Dendritic cell treated with granulocyte-macrophage colony-stimulating factor and Interleukin-4, amounts not matched to agents 40 ng/mL and 50 ng/mL, for 4 days (primary cell): ENCODE measurements around the gene CD14.
"Not testable (repeated sequence)": the region's sequence is repeated elsewhere in the genome, so short reads cannot be mapped to it uniquely, and the experiment has no call there.

Source experiments
- H3K27ac Mint-ChIP-seq: one replicate; pipeline ENCODE4 v1.8.0; 2022; ENCODE audit warnings: mild to moderate bottlenecking, mixed read lengths
- H3K27me3 Mint-ChIP-seq: one replicate; pipeline ENCODE4 v1.8.0; 2022; ENCODE audit warnings: mild to moderate bottlenecking, mixed read lengths
- H3K36me3 Mint-ChIP-seq: one replicate; pipeline ENCODE4 v1.8.0; 2022; ENCODE audit warnings: low read depth, mixed read lengths
- H3K4me1 Mint-ChIP-seq: one replicate; pipeline ENCODE4 v1.8.0; 2022; ENCODE audit warnings: low read depth, mixed read lengths
- H3K4me3 Mint-ChIP-seq: one replicate; pipeline ENCODE4 v1.8.0; 2022; ENCODE audit warnings: mild to moderate bottlenecking, moderate library complexity, mixed read lengths
- H3K9me3 Mint-ChIP-seq: one replicate; pipeline ENCODE4 v1.8.0; 2022; ENCODE audit warnings: mixed read lengths
- intact Hi-C: fragments of 100-400 bp; cut with micrococcal nuclease; formaldehyde crosslinking; loops from one replicate; pipeline ENCODE4 v1.15.0; 2022

The CD14 gene

DNA sequence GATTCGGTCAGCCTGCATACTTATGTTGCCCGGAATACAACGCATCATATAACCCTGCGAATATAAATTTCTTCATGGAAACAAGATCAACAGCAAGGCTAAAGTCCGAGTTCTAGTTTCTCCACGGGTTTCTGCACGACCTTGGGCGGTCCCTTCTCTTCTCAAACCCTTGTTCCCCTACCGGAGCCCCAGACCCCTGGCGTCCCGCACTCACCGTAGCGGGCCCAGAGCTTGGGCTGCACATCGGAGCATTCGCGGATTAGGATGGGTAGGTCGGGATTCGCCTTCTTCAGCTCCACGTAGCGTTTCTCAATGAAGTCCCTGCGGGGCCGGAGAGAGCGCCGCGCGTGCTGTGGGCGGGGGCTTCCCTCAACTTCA, 14.1 kb upstream of the CD14 start:
- peaks cover 29% of the 10 kb centered on the region for H3K4me1 Mint-ChIP-seq
- H3K27me3 Mint-ChIP-seq: no peaks in the 10 kb centered on the region
- H3K36me3 Mint-ChIP-seq: peaks cover 94% of the 10 kb centered on the region
- peak overlapping the region; percentile 97 for H3K27ac Mint-ChIP-seq
- H3K4me3 Mint-ChIP-seq: peak overlapping the region; percentile 95
- intact Hi-C loops: loop anchor here (1.0 to 5.0 kb wide), 3 partner anchors 8 to 45 kb away; partner anchors contain the start of genes HARS1, HARS2, TMCO6 and WDR55
- no peaks in the 10 kb centered on the region for H3K9me3 Mint-ChIP-seq

DNA sequence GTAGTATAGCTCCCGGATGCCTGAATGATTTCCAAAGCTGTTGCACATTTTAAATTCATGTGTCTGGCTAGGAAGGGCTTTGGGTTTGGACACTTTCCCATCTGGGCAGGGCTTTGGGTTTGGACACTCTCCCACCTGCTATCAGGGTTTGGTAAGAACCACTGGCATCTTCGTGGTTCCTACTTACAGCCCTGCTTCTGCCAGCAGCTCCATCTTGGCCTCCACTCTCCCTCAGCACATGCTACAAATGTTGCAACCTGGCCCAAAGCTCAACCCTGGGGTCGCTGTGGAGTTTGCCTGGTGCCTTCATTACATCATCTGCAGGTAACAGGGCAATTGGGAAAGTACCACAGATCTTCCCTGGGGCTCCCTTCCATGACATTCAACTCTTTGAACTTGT, 9.7 kb upstream of the CD14 start:
- peaks cover 58% of the 10 kb centered on the region for H3K4me1 Mint-ChIP-seq
- no peaks in the 10 kb centered on the region for H3K9me3 Mint-ChIP-seq
- intact Hi-C loops: no loop called here
- peaks cover 66% of the 10 kb centered on the region for H3K36me3 Mint-ChIP-seq
- H3K27ac Mint-ChIP-seq: peak overlapping the region; percentile 8
- no peak overlapping the region for H3K4me3 Mint-ChIP-seq
- H3K27me3 Mint-ChIP-seq: no peaks in the 10 kb centered on the region

GRCh38 chr5:140641716-140642115, 8.7 kb upstream of the CD14 start:
- Mint-ChIP-seq H3K4me3 (no peak overlapping the region), H3K27ac (no peak overlapping the region), H3K36me3 (peaks cover 58% of the 10 kb centered on the region), H3K4me1 (peaks cover 66% of the 10 kb centered on the region), H3K9me3 (no peaks in the 10 kb centered on the region), H3K27me3 (no peaks in the 10 kb centered on the region)
- intact Hi-C loops: no loop called here

DNA sequence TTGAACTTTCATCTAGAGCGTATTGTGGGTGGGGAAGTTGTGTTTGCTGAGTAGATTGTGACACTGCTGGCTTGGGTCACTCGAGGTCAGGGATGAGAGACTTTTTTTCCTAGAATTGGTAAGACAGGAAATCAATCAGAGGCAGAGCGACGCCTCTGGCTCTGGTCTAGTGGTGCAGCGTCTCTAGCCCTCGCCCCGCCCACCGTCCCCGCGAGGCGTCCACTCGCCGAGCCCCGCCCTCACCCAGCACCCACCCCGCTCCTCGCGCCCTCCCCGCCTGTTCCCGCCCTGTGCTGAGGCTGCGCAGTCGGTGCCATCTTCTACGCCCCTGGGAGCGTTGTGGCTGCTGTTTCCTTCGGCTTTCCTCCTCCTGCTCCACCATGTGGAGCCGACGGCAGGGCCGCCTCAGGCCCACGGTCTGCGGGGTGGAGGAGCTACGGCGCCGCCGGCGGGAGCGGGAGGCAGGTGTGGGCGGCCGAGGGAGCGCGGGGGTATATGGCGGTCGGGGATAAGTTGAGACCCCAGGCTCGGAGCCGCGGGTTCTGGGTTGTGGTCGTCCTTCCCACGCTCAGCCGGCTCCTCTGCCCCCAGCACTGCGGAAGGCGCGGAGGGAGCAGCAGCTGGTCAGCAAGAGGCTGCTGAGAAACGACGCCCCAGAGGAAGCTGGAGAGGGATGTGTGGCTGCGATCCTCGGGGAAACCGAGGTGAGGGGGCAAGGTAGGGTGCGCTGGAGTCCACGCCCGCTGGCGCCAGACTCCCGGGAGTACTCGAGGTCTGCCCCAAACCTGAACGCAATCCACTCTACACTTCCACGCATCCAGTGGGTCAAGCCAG, 6.4 kb upstream of the CD14 start, which contains the start of gene TMCO6:
TSS of gene TMCO6 (plus strand) at position 304 of the 834 bp plus-strand sequence. CDS start at position 381, 77 bp downstream.
- peak within 1 kb of the TSS; percentile 82 for H3K4me3 Mint-ChIP-seq
- H3K27ac Mint-ChIP-seq: peak within 1 kb of the TSS; percentile 83
- peaks cover 56% of the 10 kb centered on the region for H3K4me1 Mint-ChIP-seq
- no peaks in the 10 kb centered on the region for H3K9me3 Mint-ChIP-seq
- H3K27me3 Mint-ChIP-seq: no peaks in the 10 kb centered on the region
- intact Hi-C loops: loop anchor here (1.0 to 2.0 kb wide), 4 partner anchors 8 to 91 kb away; partner anchors contain the start of genes APBB3, IK, NDUFA2 and SLC35A4
- peaks cover 36% of the 10 kb centered on the region for H3K36me3 Mint-ChIP-seq

- H3K9me3 Mint-ChIP-seq, H3K27me3 Mint-ChIP-seq: not testable (repeated sequence)
- peak overlapping the region; percentile 82 for H3K4me3 Mint-ChIP-seq
- H3K36me3 Mint-ChIP-seq: peaks cover 31% of the 10 kb centered on the region
- peaks cover 61% of the 10 kb centered on the region for H3K4me1 Mint-ChIP-seq
- peak overlapping the region; percentile 83 for H3K27ac Mint-ChIP-seq
- intact Hi-C loops: loop anchor here (1.0 to 2.0 kb wide), 4 partner anchors 8 to 90 kb away; partner anchors contain the start of genes APBB3, IK, NDUFA2 and SLC35A4
These were observed 5.8 kb upstream of the CD14 start for GRCh38 chr5:140638898-140639147.

DNA sequence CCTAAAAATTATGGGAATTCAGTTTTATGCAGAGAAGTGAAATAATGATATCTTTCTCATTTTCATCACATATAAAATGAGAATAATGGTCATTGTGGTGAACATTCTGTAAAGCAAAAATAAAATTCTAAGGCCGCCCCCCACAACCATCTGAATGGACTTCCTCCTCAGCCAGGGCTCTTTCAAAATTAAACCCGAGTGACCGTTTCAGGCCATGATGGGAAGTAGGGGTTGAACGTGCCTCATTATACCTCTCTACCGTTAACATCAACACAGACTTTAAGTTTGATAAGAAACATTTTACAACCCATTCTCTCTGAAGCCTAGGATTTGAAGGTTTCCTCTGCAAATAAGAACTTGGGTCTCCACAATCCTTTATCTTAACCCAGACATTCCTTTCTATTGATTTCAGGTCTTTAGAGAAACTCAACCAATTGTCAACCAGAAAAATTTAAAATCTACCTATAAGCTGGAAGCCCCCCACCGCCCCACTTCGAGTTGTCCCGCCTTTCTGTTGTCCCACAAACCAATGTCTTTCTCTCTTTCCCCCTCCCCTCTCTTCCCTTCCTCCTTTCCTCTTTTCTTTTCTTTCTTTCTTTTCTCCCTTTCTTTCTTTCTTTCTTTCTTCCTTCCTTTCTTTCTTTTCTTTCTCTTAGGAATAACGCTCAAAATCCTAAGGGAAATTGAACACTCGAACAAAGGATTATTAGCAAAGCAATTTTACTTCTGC, 4.6 kb upstream of the CD14 start:
- no peak overlapping the region for H3K4me3 Mint-ChIP-seq
- peak overlapping the region; percentile 83 for H3K27ac Mint-ChIP-seq
- no peaks in the 10 kb centered on the region for H3K9me3 Mint-ChIP-seq
- intact Hi-C loops: loop anchor here (2.0 kb wide), 3 partner anchors 27 to 89 kb away; partner anchors contain the start of genes APBB3, SLC35A4 and WDR55
- peaks cover 26% of the 10 kb centered on the region for H3K36me3 Mint-ChIP-seq
- H3K4me1 Mint-ChIP-seq: peaks cover 69% of the 10 kb centered on the region
- no peaks in the 10 kb centered on the region for H3K27me3 Mint-ChIP-seq

DNA sequence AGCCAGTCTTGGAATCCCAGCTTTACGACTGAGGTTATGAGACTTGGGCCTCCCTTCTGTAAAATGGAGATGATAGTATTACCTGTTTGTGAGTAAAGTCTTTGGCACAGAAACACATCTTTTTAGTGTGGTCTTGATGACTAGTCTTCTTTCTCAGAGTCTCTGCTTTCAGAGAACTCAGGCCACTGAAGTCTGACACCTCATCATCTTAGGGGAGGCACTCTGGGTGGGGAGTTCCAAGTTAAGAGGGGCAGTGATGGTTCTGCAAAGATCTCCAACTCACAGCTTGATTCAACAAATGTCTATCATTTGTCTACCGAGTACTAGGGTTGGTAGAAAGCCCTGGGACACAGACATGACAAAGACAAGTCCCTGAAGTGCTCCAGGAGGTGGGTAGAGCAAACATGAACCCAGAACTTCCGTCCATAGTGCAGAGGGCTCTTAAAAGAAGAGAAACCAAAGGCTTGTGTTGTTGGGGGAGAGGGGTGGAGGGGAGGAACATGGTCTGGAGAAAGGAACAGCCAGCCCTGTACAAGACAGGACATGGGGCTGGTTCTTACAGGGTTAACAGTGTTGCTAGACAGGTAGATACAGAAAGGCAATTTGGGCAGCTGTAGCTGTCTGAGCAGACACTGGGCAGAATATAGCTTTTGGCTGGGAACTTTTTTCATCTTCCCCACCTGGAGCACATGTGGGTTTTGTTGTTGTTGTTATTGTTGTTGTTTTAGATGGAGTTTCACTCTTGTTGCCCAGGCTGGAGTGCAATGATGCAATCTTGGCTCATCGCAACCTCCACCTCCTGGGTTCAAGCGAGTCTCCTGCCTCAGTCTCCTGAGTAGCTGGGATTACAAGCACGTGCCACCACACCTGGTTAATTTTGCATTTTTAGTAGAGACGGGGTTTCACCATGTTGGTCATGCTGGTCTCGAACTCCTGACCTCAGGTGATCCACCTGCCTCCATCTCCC, 2.6 kb upstream of the CD14 start:
- H3K4me3 Mint-ChIP-seq: no peak overlapping the region
- no peaks in the 10 kb centered on the region for H3K27me3 Mint-ChIP-seq
- peaks cover 66% of the 10 kb centered on the region for H3K4me1 Mint-ChIP-seq
- peaks cover 26% of the 10 kb centered on the region for H3K36me3 Mint-ChIP-seq
- peak overlapping the region; percentile 84 for H3K27ac Mint-ChIP-seq
- no peaks in the 10 kb centered on the region for H3K9me3 Mint-ChIP-seq
- intact Hi-C loops: loop anchor here (1.0 kb wide), 1 partner anchor 60 kb away; no protein-coding TSS in a partner anchor

DNA sequence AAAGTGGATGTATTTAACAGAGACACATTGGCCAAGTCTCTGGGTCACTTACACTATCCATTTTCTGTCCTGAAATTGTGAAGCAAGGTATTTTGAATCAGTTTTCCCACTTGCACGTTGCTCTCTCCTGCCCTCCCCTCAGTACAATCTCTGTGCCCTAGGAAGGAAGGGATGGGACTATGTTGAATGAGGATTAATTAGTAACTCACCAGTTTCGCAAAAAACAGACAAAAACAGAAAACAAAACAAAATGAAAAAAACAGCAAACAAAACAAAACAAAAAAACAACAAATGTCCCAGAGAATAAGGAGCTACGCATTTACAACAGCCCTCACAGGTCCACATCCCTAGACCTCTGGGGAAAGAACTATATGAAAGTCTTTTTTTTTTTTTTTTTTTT, 1.1 kb upstream of the CD14 start:
- H3K4me3 Mint-ChIP-seq: peak overlapping the region; percentile 77
- H3K36me3 Mint-ChIP-seq: peaks cover 28% of the 10 kb centered on the region
- peak overlapping the region; percentile 84 for H3K27ac Mint-ChIP-seq
- peaks cover 59% of the 10 kb centered on the region for H3K4me1 Mint-ChIP-seq
- intact Hi-C loops: no loop called here
- no peaks in the 10 kb centered on the region for H3K27me3 Mint-ChIP-seq
- H3K9me3 Mint-ChIP-seq: no peaks in the 10 kb centered on the region

- Mint-ChIP-seq H3K36me3 (peaks cover 28% of the 10 kb centered on the region), H3K27ac (peak overlapping the region; percentile 84), H3K27me3 (no peaks in the 10 kb centered on the region), H3K4me1 (peaks cover 54% of the 10 kb centered on the region), H3K4me3 (peak overlapping the region; percentile 77), H3K9me3 (peaks cover under 1% of the 10 kb centered on the region)
- intact Hi-C loops: no loop called here
These were observed 526 bp upstream of the CD14 start for GRCh38 chr5:140633501-140633900.

GRCh38 chr5:140632366-140633020, 482 bp downstream of the CD14 start:
- Mint-ChIP-seq H3K27ac (peak overlapping the region; percentile 84), H3K4me3 (peak overlapping the region; percentile 77), H3K27me3 (no peaks in the 10 kb centered on the region), H3K9me3 (peaks cover 11% of the 10 kb centered on the region), H3K4me1 (peaks cover 44% of the 10 kb centered on the region), H3K36me3 (peaks cover 38% of the 10 kb centered on the region)
- intact Hi-C loops: loop anchor here (1.0 kb wide), 2 partner anchors 20 to 84 kb away; no protein-coding TSS in a partner anchor

- H3K27me3 Mint-ChIP-seq: no peaks in the 10 kb centered on the region
- peaks cover 44% of the 10 kb centered on the region for H3K36me3 Mint-ChIP-seq
- peaks cover 13% of the 10 kb centered on the region for H3K9me3 Mint-ChIP-seq
- intact Hi-C loops: loop anchor here (1.0 kb wide), 2 partner anchors 20 to 84 kb away; no protein-coding TSS in a partner anchor
- H3K4me3 Mint-ChIP-seq: peak overlapping the region; percentile 77
- H3K4me1 Mint-ChIP-seq: peaks cover 40% of the 10 kb centered on the region
- peak overlapping the region; percentile 84 for H3K27ac Mint-ChIP-seq
These were observed 1.1 kb downstream of the CD14 start for GRCh38 chr5:140631831-140632365.

DNA sequence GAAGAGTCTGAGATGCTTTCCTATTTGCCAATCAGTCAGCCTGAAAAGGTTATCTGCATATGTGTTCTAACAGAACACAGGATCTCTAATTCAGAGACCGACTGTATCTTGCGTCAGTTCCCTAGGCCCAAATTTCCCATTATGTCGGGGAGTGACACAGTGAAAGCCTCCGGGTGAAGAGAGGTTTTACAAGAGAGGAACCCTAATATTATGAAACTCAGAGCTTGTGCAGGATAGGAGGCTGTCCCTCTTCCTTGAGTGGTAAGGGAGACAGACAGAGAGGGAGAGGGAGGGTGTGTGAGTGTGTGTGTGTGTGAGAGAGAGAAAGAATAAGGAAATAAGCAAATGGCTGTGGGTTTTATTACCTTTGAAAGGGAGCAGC, 1.9 kb downstream of the CD14 start:
- intact Hi-C loops: no loop called here
- Mint-ChIP-seq H3K27me3 (no peaks in the 10 kb centered on the region), H3K27ac (peak overlapping the region; percentile 84), H3K4me3 (peak overlapping the region; percentile 77), H3K4me1 (peaks cover 37% of the 10 kb centered on the region), H3K9me3 (peaks cover 13% of the 10 kb centered on the region), H3K36me3 (peaks cover 45% of the 10 kb centered on the region)
